Astrocyte of the cerebellum (primary cell): ENCODE measurements around the gene MPL.

ENCODE experiments used
- DNase-seq: peaks from one replicate; pipeline ENCODE4 v3.0.0-alpha.2; 2011; ENCODE audit warnings: low read depth
- H3K4me3 ChIP-seq: 2 replicates; pipeline ENCODE4 v1.5.1; 2011; ENCODE audit warnings: mild to moderate bottlenecking, low read depth, low read length, moderate library complexity
- CTCF ChIP-seq: IDR thresholded peaks from 2 replicates; pipeline ENCODE4 v1.5.1; 2012; ENCODE audit warnings: low read length, low read depth, moderate library complexity, mild to moderate bottlenecking; ENCODE audit errors: missing control alignments
- in situ Hi-C: cut with HindIII; loops from 2 replicates; pipeline ENCODE4 v1.10.0; 2017; ENCODE audit warnings: low sequenced_read_pairs

The MPL gene

GRCh38 chr1:43337588-43337987 lies at the start of gene MPL:
TSS of gene MPL (plus strand) at chr1:43337818. CDS start at chr1:43337849, 31 bp downstream.
- H3K4me3 ChIP-seq, result no peak within 1 kb of the TSS
- no peak for TF ChIP-seq CTCF
- no peak for DNase-seq
- in situ Hi-C loops, result no loop called here

GRCh38 chr1:43288058-43288784 lies 49.4 kb upstream of the MPL start:
- no peak for TF ChIP-seq CTCF
- in situ Hi-C loops, result no loop called here
- no peak for DNase-seq

GRCh38 chr1:43288785-43289706 lies 48.6 kb upstream of the MPL start:
- TF ChIP-seq CTCF, result no peak
- no peak overlapping the region for H3K4me3 ChIP-seq
- no peak for DNase-seq
- in situ Hi-C loops, result no loop called here

More at GRCh38 chr1:43288058-43288784, 49.4 kb upstream of the MPL start:
- no peak overlapping the region for H3K4me3 ChIP-seq

GRCh38 chr1:43292216-43292615 lies 45.4 kb upstream of the MPL start:
- no peak for DNase-seq
- in situ Hi-C loops, result no loop called here
- no peak overlapping the region for H3K4me3 ChIP-seq
- TF ChIP-seq CTCF, result no peak

GRCh38 chr1:43292679-43293078 lies 44.9 kb upstream of the MPL start:
- in situ Hi-C loops, result no loop called here

More at GRCh38 chr1:43292679-43293078, 44.9 kb upstream of the MPL start:
- DNase-seq, result no peak
- H3K4me3 ChIP-seq, result no peak overlapping the region
- TF ChIP-seq CTCF, result no peak
